Measurements from ENCODE around the gene RNF224.

The RNF224 gene

GRCh38 chr9:137267933-137268355, 40.6 kb downstream of the RNF224 start:
- in situ Hi-C loops (cut with MboI; ENCODE audit: low sequenced_read_pairs): no loop called here

GRCh38 chr9:137268538-137269201, 41.4 kb downstream of the RNF224 start:
- in situ Hi-C loops (cut with MboI; ENCODE audit: low sequenced_read_pairs): no loop called here

- in situ Hi-C loops (cut with MboI; ENCODE audit: low sequenced_read_pairs): no loop called here
Observed at GRCh38 chr9:137269231-137269772, 42.0 kb downstream of the RNF224 start.

GRCh38 chr9:137270929-137271695, 43.8 kb downstream of the RNF224 start:
- in situ Hi-C loops (cut with MboI; ENCODE audit: low sequenced_read_pairs): no loop called here

GRCh38 chr9:137271696-137272076, 44.4 kb downstream of the RNF224 start:
- in situ Hi-C loops (cut with MboI; ENCODE audit: low sequenced_read_pairs): no loop called here

GRCh38 chr9:137272241-137273094, 45.2 kb downstream of the RNF224 start:
- in situ Hi-C loops (cut with MboI; ENCODE audit: low sequenced_read_pairs): no loop called here

GRCh38 chr9:137273095-137273490, 45.8 kb downstream of the RNF224 start:
- in situ Hi-C loops (cut with MboI; ENCODE audit: low sequenced_read_pairs): no loop called here

- in situ Hi-C loops (cut with MboI; ENCODE audit: low sequenced_read_pairs): no loop called here
Observed at GRCh38 chr9:137273611-137274320, 46.5 kb downstream of the RNF224 start.

GRCh38 chr9:137275203-137275587, 47.9 kb downstream of the RNF224 start:
- in situ Hi-C loops (cut with MboI; ENCODE audit: low sequenced_read_pairs): no loop called here

- in situ Hi-C loops (cut with MboI; ENCODE audit: low sequenced_read_pairs): no loop called here
Observed at GRCh38 chr9:137275588-137276472, 48.5 kb downstream of the RNF224 start.

- in situ Hi-C loops (cut with MboI; ENCODE audit: low sequenced_read_pairs): no loop called here
Observed at GRCh38 chr9:137276473-137277328, 49.4 kb downstream of the RNF224 start.

- in situ Hi-C loops (cut with MboI; ENCODE audit: low sequenced_read_pairs): no loop called here
Observed at GRCh38 chr9:137277329-137278041, 50.2 kb downstream of the RNF224 start, which contains the start of gene TOR4A. Gene TOR4A (plus strand): TSS chr9:137277726. CDS start chr9:137278690, 964 bp downstream.

- in situ Hi-C loops (cut with MboI; ENCODE audit: low sequenced_read_pairs): no loop called here
Observed at GRCh38 chr9:137278061-137278701, 50.9 kb downstream of the RNF224 start.
